Stimulated activated CD4-positive, alpha-beta T cell treated with anti-CD3 and anti-CD28 coated beads, Interleukin-15, amount 100 ng/mL, for 24 hours (primary cell): Measurements from ENCODE around the gene SBF2.

Experiments used
- DNase-seq: peaks from one replicate; pipeline ENCODE4 v3.0.0-alpha.2; 2020

SBF2 gene

GRCh38 chr11:10317151-10317755, 23.2 kb upstream of the SBF2 start:
- DNase-seq: no peak

- DNase-seq: no peak
Observed at GRCh38 chr11:10315083-10315482, 21.1 kb upstream of the SBF2 start.

- no peak for DNase-seq
Observed at GRCh38 chr11:10314199-10315072, 20.4 kb upstream of the SBF2 start.

GRCh38 chr11:10311802-10312201, 17.8 kb upstream of the SBF2 start:
- DNase-seq: no peak

- no peak for DNase-seq
Observed at GRCh38 chr11:10310301-10310841, 16.4 kb upstream of the SBF2 start.

GRCh38 chr11:10309163-10310093, 15.4 kb upstream of the SBF2 start:
- no peak for DNase-seq

GRCh38 chr11:10308201-10308954, 14.4 kb upstream of the SBF2 start:
- no peak for DNase-seq

GRCh38 chr11:10307400-10308200, 13.6 kb upstream of the SBF2 start:
- peak; percentile 90 for DNase-seq

GRCh38 chr11:10307022-10307399, 13.0 kb upstream of the SBF2 start:
- DNase-seq: no peak

GRCh38 chr11:10305964-10306918, 12.2 kb upstream of the SBF2 start:
- peak; percentile 44 for DNase-seq

GRCh38 chr11:10305262-10305963, 11.4 kb upstream of the SBF2 start:
- DNase-seq: peak; percentile 52

GRCh38 chr11:10304495-10305261, 10.7 kb upstream of the SBF2 start, which contains the start of gene ADM:
TSS of gene ADM (plus strand) at chr11:10305073. CDS start at chr11:10305701, 628 bp downstream.
- DNase-seq: peak; percentile 53

- DNase-seq: peak; percentile 37
Observed at GRCh38 chr11:10303558-10304363, 9.7 kb upstream of the SBF2 start.

- DNase-seq: peak; percentile 67
Observed at GRCh38 chr11:10302744-10303557, 8.9 kb upstream of the SBF2 start.

GRCh38 chr11:10302359-10302743, 8.3 kb upstream of the SBF2 start:
- no peak for DNase-seq

- no peak for DNase-seq
Observed at GRCh38 chr11:10301656-10302358, 7.8 kb upstream of the SBF2 start.
